HCT116 (cell line): ENCODE data around the gene PCDHGA11.

Source experiments
- ELF1 ChIP-seq: IDR thresholded peaks from 2 replicates; pipeline ENCODE4 v1.6.1; 2012; ENCODE audit warnings: low read depth, borderline replicate concordance
- EZH2 ChIP-seq: fragments of 200-600 bp; sonication (generic); IDR thresholded peaks from 2 replicates; pipeline ENCODE4 v1.6.1; 2017; ENCODE audit warnings: antibody characterized with exemption, mixed run types
- EZH2phosphoT487 ChIP-seq: fragments of 200-600 bp; IDR thresholded peaks from 2 replicates; pipeline ENCODE4 v1.6.1; 2018; ENCODE audit warnings: antibody characterized with exemption, borderline replicate concordance
- FOSL1 ChIP-seq: IDR thresholded peaks from 2 replicates; pipeline ENCODE4 v1.6.1; 2012; ENCODE audit warnings: low read depth
- JUND ChIP-seq: IDR thresholded peaks from 2 replicates; pipeline ENCODE4 v1.6.1; 2012
- POLR2A ChIP-seq: IDR thresholded peaks from 2 replicates; pipeline ENCODE4 v1.7.0; 2011; ENCODE audit warnings: borderline replicate concordance; ENCODE audit not compliant: insufficient read depth, insufficient read length; ENCODE audit errors: extremely low read depth
- POLR2AphosphoS5 ChIP-seq: IDR thresholded peaks from 2 replicates; pipeline ENCODE4 v1.6.1; 2011; ENCODE audit warnings: mild to moderate bottlenecking, low read depth, low read length, moderate library complexity
- RAD21 ChIP-seq: IDR thresholded peaks from 2 replicates; pipeline ENCODE4 v1.6.1; 2012; ENCODE audit warnings: low read depth, mild to moderate bottlenecking
- SIN3A ChIP-seq: IDR thresholded peaks from 2 replicates; pipeline ENCODE4 v1.6.1; 2012; ENCODE audit warnings: low read depth
- YY1 ChIP-seq: IDR thresholded peaks from 2 replicates; pipeline ENCODE4 v1.6.1; 2011; ENCODE audit warnings: low read length, low read depth, moderate library complexity, mild to moderate bottlenecking; ENCODE audit not compliant: insufficient replicate concordance; ENCODE audit errors: extremely low read depth
- TF ChIP-seq, protein P1 (sequence below), 3 experiments: fragments of 200-600 bp in 1 of 3; sonication (generic) in 1 of 3; IDR thresholded peaks in 2 of 3; conservative IDR thresholded peaks in 1 of 3; 2 replicates each; pipeline ENCODE4 v1.5.1; 2012 to 2017; ENCODE audit warnings: low read depth in 2 of 3, low read length in 2 of 3, antibody characterized with exemption in 1 of 3, borderline replicate concordance in 1 of 3, control low read depth in 1 of 3, mild to moderate bottlenecking in 1 of 3, mixed read lengths in 1 of 3, mixed run types in 1 of 3, moderate library complexity in 1 of 3; ENCODE audit not compliant: insufficient read depth in 1 of 3
- TF ChIP-seq, protein P2 (sequence below): IDR thresholded peaks from 2 replicates; pipeline ENCODE4 v1.6.1; 2012; ENCODE audit warnings: low read depth
- TF ChIP-seq, protein P3 (sequence below): IDR thresholded peaks from 2 replicates; pipeline ENCODE4 v1.6.1; 2012

- TF ChIP-seq POLR2AphosphoS5 (no peak), EZH2 (no peak), SIN3A (no peak), POLR2A (no peak), FOSL1 (no peak), ELF1 (no peak), YY1 (no peak), JUND (no peak), RAD21 (peak; percentile 71), EZH2phosphoT487 (no peak)
- TF ChIP-seq, protein P1, sequence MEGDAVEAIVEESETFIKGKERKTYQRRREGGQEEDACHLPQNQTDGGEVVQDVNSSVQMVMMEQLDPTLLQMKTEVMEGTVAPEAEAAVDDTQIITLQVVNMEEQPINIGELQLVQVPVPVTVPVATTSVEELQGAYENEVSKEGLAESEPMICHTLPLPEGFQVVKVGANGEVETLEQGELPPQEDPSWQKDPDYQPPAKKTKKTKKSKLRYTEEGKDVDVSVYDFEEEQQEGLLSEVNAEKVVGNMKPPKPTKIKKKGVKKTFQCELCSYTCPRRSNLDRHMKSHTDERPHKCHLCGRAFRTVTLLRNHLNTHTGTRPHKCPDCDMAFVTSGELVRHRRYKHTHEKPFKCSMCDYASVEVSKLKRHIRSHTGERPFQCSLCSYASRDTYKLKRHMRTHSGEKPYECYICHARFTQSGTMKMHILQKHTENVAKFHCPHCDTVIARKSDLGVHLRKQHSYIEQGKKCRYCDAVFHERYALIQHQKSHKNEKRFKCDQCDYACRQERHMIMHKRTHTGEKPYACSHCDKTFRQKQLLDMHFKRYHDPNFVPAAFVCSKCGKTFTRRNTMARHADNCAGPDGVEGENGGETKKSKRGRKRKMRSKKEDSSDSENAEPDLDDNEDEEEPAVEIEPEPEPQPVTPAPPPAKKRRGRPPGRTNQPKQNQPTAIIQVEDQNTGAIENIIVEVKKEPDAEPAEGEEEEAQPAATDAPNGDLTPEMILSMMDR (IDR thresholded peaks at IDR 0.05 in 2 of 3, conservative IDR thresholded peaks at IDR 0.05 in 1 of 3; ENCODE audit: borderline replicate concordance in 1 of 3, insufficient read depth in 1 of 3, low read depth in 2 of 3, low read length in 2 of 3) = peak; percentile 47 to 62 (median 57); a peak in 5 of 6 replicates
- TF ChIP-seq, protein P2, sequence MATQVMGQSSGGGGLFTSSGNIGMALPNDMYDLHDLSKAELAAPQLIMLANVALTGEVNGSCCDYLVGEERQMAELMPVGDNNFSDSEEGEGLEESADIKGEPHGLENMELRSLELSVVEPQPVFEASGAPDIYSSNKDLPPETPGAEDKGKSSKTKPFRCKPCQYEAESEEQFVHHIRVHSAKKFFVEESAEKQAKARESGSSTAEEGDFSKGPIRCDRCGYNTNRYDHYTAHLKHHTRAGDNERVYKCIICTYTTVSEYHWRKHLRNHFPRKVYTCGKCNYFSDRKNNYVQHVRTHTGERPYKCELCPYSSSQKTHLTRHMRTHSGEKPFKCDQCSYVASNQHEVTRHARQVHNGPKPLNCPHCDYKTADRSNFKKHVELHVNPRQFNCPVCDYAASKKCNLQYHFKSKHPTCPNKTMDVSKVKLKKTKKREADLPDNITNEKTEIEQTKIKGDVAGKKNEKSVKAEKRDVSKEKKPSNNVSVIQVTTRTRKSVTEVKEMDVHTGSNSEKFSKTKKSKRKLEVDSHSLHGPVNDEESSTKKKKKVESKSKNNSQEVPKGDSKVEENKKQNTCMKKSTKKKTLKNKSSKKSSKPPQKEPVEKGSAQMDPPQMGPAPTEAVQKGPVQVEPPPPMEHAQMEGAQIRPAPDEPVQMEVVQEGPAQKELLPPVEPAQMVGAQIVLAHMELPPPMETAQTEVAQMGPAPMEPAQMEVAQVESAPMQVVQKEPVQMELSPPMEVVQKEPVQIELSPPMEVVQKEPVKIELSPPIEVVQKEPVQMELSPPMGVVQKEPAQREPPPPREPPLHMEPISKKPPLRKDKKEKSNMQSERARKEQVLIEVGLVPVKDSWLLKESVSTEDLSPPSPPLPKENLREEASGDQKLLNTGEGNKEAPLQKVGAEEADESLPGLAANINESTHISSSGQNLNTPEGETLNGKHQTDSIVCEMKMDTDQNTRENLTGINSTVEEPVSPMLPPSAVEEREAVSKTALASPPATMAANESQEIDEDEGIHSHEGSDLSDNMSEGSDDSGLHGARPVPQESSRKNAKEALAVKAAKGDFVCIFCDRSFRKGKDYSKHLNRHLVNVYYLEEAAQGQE = no peak
- TF ChIP-seq, protein P3, sequence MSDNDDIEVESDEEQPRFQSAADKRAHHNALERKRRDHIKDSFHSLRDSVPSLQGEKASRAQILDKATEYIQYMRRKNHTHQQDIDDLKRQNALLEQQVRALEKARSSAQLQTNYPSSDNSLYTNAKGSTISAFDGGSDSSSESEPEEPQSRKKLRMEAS = no peak
Measured at GRCh38 chr5:141402553-141403243, 18.2 kb upstream of the PCDHGA11 start, which contains the start of gene PCDHGA9.
